Keratinocyte (primary cell): ENCODE measurements around the gene RAB35. TPM values are rescaled to one million over a fixed set of nuclear protein-coding genes. Genes with fewer than 3 reads are reported as not detected.

Source experiments
- DNase-seq: peaks from one replicate; pipeline ENCODE4 v3.0.0-alpha.2; 2011; ENCODE audit warnings: low read depth, missing footprints, low spot score
- FAIRE-seq: peaks from 2 replicates; lab custom pipeline; 2011; peaks lifted over from hg19 to GRCh38; lab: Jason Lieb, UNC
- H2AFZ ChIP-seq: 2 replicates; pipeline ENCODE4 v1.6.0; 2012; ENCODE audit warnings: low read length, control low read depth, inconsistent platforms; ENCODE audit not compliant: control insufficient read depth
- H3K27ac ChIP-seq: 2 replicates; pipeline ENCODE4 v1.5.1; 2011; ENCODE audit warnings: low read length; ENCODE audit not compliant: control insufficient read depth, insufficient read depth
- H3K27me3 ChIP-seq: 3 replicates; pipeline ENCODE4 v1.6.0; 2011; ENCODE audit warnings: low read length; ENCODE audit not compliant: control insufficient read depth, insufficient read depth; ENCODE audit errors: extremely low read depth
- H3K36me3 ChIP-seq, 2 experiments: 2 replicates in 1 of 2; 3 replicates in 1 of 2; pipeline ENCODE4 v1.5.1; 2011; ENCODE audit warnings: low read length in 2 of 2, mild to moderate bottlenecking in 1 of 2; ENCODE audit not compliant: control insufficient read depth in 2 of 2, insufficient read depth in 2 of 2; ENCODE audit errors: extremely low read depth in 1 of 2
- H3K4me1 ChIP-seq: 3 replicates; pipeline ENCODE4 v1.5.1; 2011; ENCODE audit warnings: low read length; ENCODE audit not compliant: control insufficient read depth, insufficient read depth; ENCODE audit errors: extremely low read depth
- H3K4me2 ChIP-seq: 3 replicates; pipeline ENCODE4 v1.6.0; 2011; ENCODE audit warnings: low read depth, low read length; ENCODE audit not compliant: control insufficient read depth, insufficient read depth; ENCODE audit errors: extremely low read depth
- H3K4me3 ChIP-seq, 3 experiments: fragments of 200-600 bp in 1 of 3; sonication (generic) in 1 of 3; 2 replicates in 2 of 3; 3 replicates in 1 of 3; pipeline ENCODE4 v1.5.1; 2011 to 2016; ENCODE audit warnings: low read length in 3 of 3, mild to moderate bottlenecking in 3 of 3, control low read depth in 2 of 3, inconsistent platforms in 1 of 3, low read depth in 1 of 3, mixed read lengths in 1 of 3, mixed run types in 1 of 3, moderate library complexity in 1 of 3; ENCODE audit not compliant: control insufficient read depth in 2 of 3, insufficient read depth in 2 of 3; ENCODE audit errors: extremely low read depth in 1 of 3
- H3K79me2 ChIP-seq: 2 replicates; pipeline ENCODE4 v1.6.0; 2012; ENCODE audit warnings: low read length; ENCODE audit not compliant: control insufficient read depth, insufficient read depth
- H3K9ac ChIP-seq: 3 replicates; pipeline ENCODE4 v1.6.0; 2011; ENCODE audit warnings: low read length; ENCODE audit not compliant: control insufficient read depth, insufficient read depth; ENCODE audit errors: extremely low read depth
- H3K9me1 ChIP-seq: 3 replicates; pipeline ENCODE4 v1.6.0; 2011; ENCODE audit warnings: low read length; ENCODE audit not compliant: control insufficient read depth, insufficient read depth; ENCODE audit errors: extremely low read depth
- H3K9me3 ChIP-seq: 2 replicates; pipeline ENCODE4 v1.5.1; 2012; ENCODE audit warnings: low read depth, low read length; ENCODE audit not compliant: control insufficient read depth
- H4K20me1 ChIP-seq: 3 replicates; pipeline ENCODE4 v1.6.0; 2011; ENCODE audit warnings: low read length; ENCODE audit not compliant: control insufficient read depth, insufficient read depth; ENCODE audit errors: extremely low read depth
- EZH2 ChIP-seq: IDR thresholded peaks from one replicate; pipeline ENCODE4 v1.6.1; 2012; ENCODE audit warnings: inconsistent platforms, mild to moderate bottlenecking, low read length, moderate library complexity
- dilution Hi-C: fragments of 300-500 bp; cut with MboI; formaldehyde crosslinking; loops from one replicate; pipeline ENCODE4 v1.7.0; 2020; ENCODE audit warnings: low sequenced_read_pairs; ENCODE audit not compliant: extremely low pct_ligation_motif_present
- polyA plus RNA-seq, 5 experiments: library from polyadenylated mRNA; depleted of rRNA in 3 of 5; stranded (reverse) in 3 of 5; stranded (forward) in 1 of 5; unstranded in 1 of 5; fragments of >200 nt; gene quantifications; 1 replicate in 1 of 5; 2 replicates in 3 of 5; 3 replicates in 1 of 5; pipeline versions ENCODE4 v1.2.1 to v1.2.3, GENCODE V29; 2011 to 2012; ENCODE audit warnings: missing spikeins in 2 of 5, low read depth in 1 of 5, low replicate concordance in 1 of 5
- TF ChIP-seq, protein P1 (sequence below), 3 experiments: IDR thresholded peaks in 1 of 3; conservative IDR thresholded peaks in 1 of 3; optimal IDR thresholded peaks in 1 of 3; 2 replicates in 2 of 3; 3 replicates in 1 of 3; pipeline versions ENCODE3 to v1.5.1; 2011; ENCODE audit warnings: low read length in 3 of 3, mild to moderate bottlenecking in 3 of 3, moderate library complexity in 2 of 3, control low read depth in 1 of 3, inconsistent platforms in 1 of 3; ENCODE audit not compliant: insufficient read depth in 2 of 3; ENCODE audit errors: extremely low read depth in 1 of 3

Gene RAB35
- polyA plus RNA-seq, 1 donor (not counting 4 experiments of a cell fraction or from before 2014, with no cell fraction given): 68.4 TPM

DNA sequence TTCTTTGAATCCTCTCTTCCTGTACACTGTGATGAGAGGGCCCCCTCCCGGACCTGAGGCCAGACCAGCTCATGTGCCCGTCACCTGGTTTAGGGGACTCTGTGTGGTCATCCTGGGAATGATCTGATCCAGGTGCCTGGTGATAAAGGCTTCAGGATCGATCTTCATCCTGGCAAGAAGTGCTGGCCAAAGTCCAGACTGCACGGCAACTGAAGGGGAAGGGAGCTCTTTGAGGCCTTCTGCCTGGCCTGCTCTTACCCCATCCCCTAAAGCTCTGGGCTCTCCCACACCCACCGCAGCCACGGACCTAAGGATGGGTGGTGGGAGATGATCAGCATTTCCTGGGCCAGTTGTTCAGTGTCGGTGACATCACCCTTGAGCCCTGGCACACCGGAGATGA is 46.2 kb upstream of the RAB35 start:
- Histone ChIP-seq H2AFZ (no peak overlapping the region), H3K36me3 (peaks cover 52 to 55% of the 10 kb centered on the region in 2 experiments), H3K9me3 (no peaks in the 10 kb centered on the region), H3K4me1 (no peaks in the 10 kb centered on the region), H3K4me2 (no peak overlapping the region), H3K4me3 (no peak overlapping the region), H3K27ac (no peak overlapping the region), H3K27me3 (no peaks in the 10 kb centered on the region), H3K79me2 (no peaks in the 10 kb centered on the region), H3K9ac (no peak overlapping the region), H4K20me1 (no peaks in the 10 kb centered on the region), H3K9me1 (no peaks in the 10 kb centered on the region)
- FAIRE-seq: no peak
- TF ChIP-seq EZH2: no peak
- TF ChIP-seq, protein P1, sequence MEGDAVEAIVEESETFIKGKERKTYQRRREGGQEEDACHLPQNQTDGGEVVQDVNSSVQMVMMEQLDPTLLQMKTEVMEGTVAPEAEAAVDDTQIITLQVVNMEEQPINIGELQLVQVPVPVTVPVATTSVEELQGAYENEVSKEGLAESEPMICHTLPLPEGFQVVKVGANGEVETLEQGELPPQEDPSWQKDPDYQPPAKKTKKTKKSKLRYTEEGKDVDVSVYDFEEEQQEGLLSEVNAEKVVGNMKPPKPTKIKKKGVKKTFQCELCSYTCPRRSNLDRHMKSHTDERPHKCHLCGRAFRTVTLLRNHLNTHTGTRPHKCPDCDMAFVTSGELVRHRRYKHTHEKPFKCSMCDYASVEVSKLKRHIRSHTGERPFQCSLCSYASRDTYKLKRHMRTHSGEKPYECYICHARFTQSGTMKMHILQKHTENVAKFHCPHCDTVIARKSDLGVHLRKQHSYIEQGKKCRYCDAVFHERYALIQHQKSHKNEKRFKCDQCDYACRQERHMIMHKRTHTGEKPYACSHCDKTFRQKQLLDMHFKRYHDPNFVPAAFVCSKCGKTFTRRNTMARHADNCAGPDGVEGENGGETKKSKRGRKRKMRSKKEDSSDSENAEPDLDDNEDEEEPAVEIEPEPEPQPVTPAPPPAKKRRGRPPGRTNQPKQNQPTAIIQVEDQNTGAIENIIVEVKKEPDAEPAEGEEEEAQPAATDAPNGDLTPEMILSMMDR (optimal IDR thresholded peaks at IDR 0.05 in 1 of 3, IDR thresholded peaks at IDR 0.05 in 1 of 3, conservative IDR thresholded peaks at IDR 0.05 in 1 of 3; ENCODE audit: extremely low read depth in 1 of 3, insufficient read depth in 2 of 3, low read length in 3 of 3): no peak
- dilution Hi-C loops: no loop called here
- DNase-seq: no peak

- FAIRE-seq: no peak
- TF ChIP-seq, protein P1 (optimal IDR thresholded peaks at IDR 0.05 in 1 of 3, IDR thresholded peaks at IDR 0.05 in 1 of 3, conservative IDR thresholded peaks at IDR 0.05 in 1 of 3; ENCODE audit: extremely low read depth in 1 of 3, insufficient read depth in 2 of 3, low read length in 3 of 3): no peak
- TF ChIP-seq EZH2: no peak
- H3K36me3 ChIP-seq: peaks cover 54 to 59% of the 10 kb centered on the region in 2 experiments
Observed at GRCh38 chr12:120161852-120162251, 45.3 kb upstream of the RAB35 start.

More at GRCh38 chr12:120161852-120162251, 45.3 kb upstream of the RAB35 start:
- Histone ChIP-seq H3K4me3 (no peak overlapping the region), H3K4me2 (no peak overlapping the region), H3K27me3 (no peaks in the 10 kb centered on the region), H3K9me3 (no peaks in the 10 kb centered on the region), H3K27ac (no peak overlapping the region), H3K9me1 (no peaks in the 10 kb centered on the region), H3K9ac (no peak overlapping the region), H3K4me1 (no peaks in the 10 kb centered on the region), H2AFZ (no peak overlapping the region), H4K20me1 (no peaks in the 10 kb centered on the region), H3K79me2 (no peaks in the 10 kb centered on the region)
- DNase-seq: no peak
- dilution Hi-C loops: no loop called here
